HepG2 (cell line): ENCODE results near the gene TRERF1. TPM values are rescaled to one million over a fixed set of nuclear protein-coding genes. Genes with fewer than 3 reads are reported as not detected.

Source experiments
- ATAC-seq: fragments of 200-7000 bp; cut with Tn5 transposase; 3 replicates; pipeline ENCODE4 v1.9.1; 2020; ENCODE audit warnings: mild to moderate bottlenecking, moderate library complexity
- BruUV-seq: library from RNA; stranded (reverse); fragments of 400-500 nt; replicated peaks from 2 replicates; lab custom pipeline; 2021; lab: Mats Ljungman, UMichigan
- CTCF ChIA-PET: fragments of 300-600 bp; formaldehyde crosslinking; extraction: SDS; loops from one replicate; lab custom pipeline; 2021; ENCODE audit warnings: low total read pairs, inconsistent platforms, low intra/inter-chr PET ratio; lab: Yijun Ruan, JAX
- POLR2A ChIA-PET: fragments of 350-600 bp; sonication (Branson Sonifier 250); formaldehyde crosslinking; loops from one replicate; lab custom pipeline; 2020; ENCODE audit warnings: antibody characterized with exemption, inconsistent platforms; lab: Yijun Ruan, JAX
- DNase-seq: peaks from one replicate; pipeline ENCODE4 v3.0.0-alpha.2; 2015; ENCODE audit warnings: low spot score
- FAIRE-seq: peaks from 3 replicates; lab custom pipeline; 2011; peaks lifted over from hg19 to GRCh38; lab: Jason Lieb, UNC
- H2AFZ ChIP-seq: one replicate; pipeline ENCODE4 v1.6.1; 2011; ENCODE audit warnings: low read length, inconsistent platforms
- H3K27ac ChIP-seq: fragments of 300-600 bp; 3 replicates; pipeline ENCODE4 v1.8.0; 2011; ENCODE audit warnings: mixed run types, mild to moderate bottlenecking, mixed read lengths, low read length, inconsistent platforms; ENCODE audit not compliant: insufficient read depth; ENCODE audit errors: extremely low read length
- H3K27me3 ChIP-seq, 2 experiments: fragments of 200-600 bp in 1 of 2; 2 replicates in 1 of 2; 3 replicates in 1 of 2; pipeline versions ENCODE4 v1.6.0 to v1.8.0; 2011; ENCODE audit warnings: low read length in 2 of 2, mild to moderate bottlenecking in 2 of 2, moderate library complexity in 2 of 2, inconsistent platforms in 1 of 2; ENCODE audit not compliant: insufficient read depth in 2 of 2, control insufficient read depth in 1 of 2
- H3K36me3 ChIP-seq, 2 experiments: fragments of 200-600 bp in 1 of 2; replicated peaks in 1 of 2; 2 replicates in 1 of 2; 3 replicates in 1 of 2; pipeline versions ENCODE4 v1.5.1 to v1.8.0; 2011; ENCODE audit warnings: low read length in 2 of 2, inconsistent platforms in 1 of 2; ENCODE audit not compliant: insufficient read depth in 2 of 2, control insufficient read depth in 1 of 2
- H3K4me1 ChIP-seq: 2 replicates; pipeline ENCODE4 v1.5.1; 2012; ENCODE audit warnings: low read length, inconsistent platforms; ENCODE audit not compliant: insufficient read depth
- H3K4me2 ChIP-seq: 2 replicates; pipeline ENCODE4 v1.6.0; 2011; ENCODE audit warnings: low read depth, low read length, inconsistent platforms
- H3K4me3 ChIP-seq, 3 experiments: fragments of 200-600 bp in 1 of 3; sonication (generic), shearing (Covaris generic) in 1 of 3; replicated peaks in 1 of 3; 2 replicates each; pipeline ENCODE4 v1.5.1; 2011 to 2016; ENCODE audit warnings: low read length in 3 of 3, inconsistent platforms in 2 of 3, low read depth in 2 of 3, mild to moderate bottlenecking in 2 of 3, control low read depth in 1 of 3, mixed read lengths in 1 of 3; ENCODE audit not compliant: insufficient read depth in 1 of 3
- H3K79me2 ChIP-seq: one replicate; pipeline ENCODE4 v1.6.1; 2011; ENCODE audit warnings: low read length, inconsistent platforms; ENCODE audit not compliant: insufficient read depth
- H3K9ac ChIP-seq: 2 replicates; pipeline ENCODE4 v1.6.0; 2011; ENCODE audit warnings: mild to moderate bottlenecking, low read depth, low read length, inconsistent platforms; ENCODE audit not compliant: insufficient read depth
- H3K9me3 ChIP-seq: 2 replicates; pipeline ENCODE4 v1.5.1; 2012; ENCODE audit warnings: mild to moderate bottlenecking, low read length
- H4K20me1 ChIP-seq: 2 replicates; pipeline ENCODE4 v1.6.0; 2011; ENCODE audit warnings: inconsistent platforms, mild to moderate bottlenecking, low read length, moderate library complexity; ENCODE audit not compliant: insufficient read depth
- ATRX ChIP-seq: sonication (generic); formaldehyde crosslinking; IDR thresholded peaks from 2 replicates; pipeline ENCODE4 v1.4.0; 2020; ENCODE audit warnings: missing genetic modification reagents, borderline replicate concordance
- FOXO1 ChIP-seq: sonication (generic); formaldehyde crosslinking; IDR thresholded peaks from 2 replicates; pipeline ENCODE4 v1.4.0; 2020; ENCODE audit warnings: missing genetic modification reagents
- RCOR2 ChIP-seq: IDR thresholded peaks from 2 replicates; pipeline ENCODE4 v1.6.1; 2016; ENCODE audit warnings: missing biosample characterization, missing genetic modification reagents
- SNAPC4 ChIP-seq: sonication (generic); formaldehyde crosslinking; IDR thresholded peaks from 2 replicates; pipeline ENCODE4 v1.4.0; 2020; ENCODE audit warnings: mild to moderate bottlenecking, missing genetic modification reagents
- ZNF44 ChIP-seq: sonication (generic); formaldehyde crosslinking; IDR thresholded peaks from 2 replicates; pipeline ENCODE4 v1.5.1; 2020; ENCODE audit warnings: mild to moderate bottlenecking, missing genetic modification reagents
- ZNF589 ChIP-seq: sonication (generic); formaldehyde crosslinking; conservative IDR thresholded peaks from 2 replicates; pipeline ENCODE4 v1.8.0; 2022; ENCODE audit warnings: mild to moderate bottlenecking, moderate library complexity, missing genetic modification reagents
- ZNF609 ChIP-seq: sonication (generic); formaldehyde crosslinking; IDR thresholded peaks from 2 replicates; pipeline ENCODE4 v1.4.0; 2020; ENCODE audit warnings: mild to moderate bottlenecking, missing genetic modification reagents, borderline replicate concordance
- WGBS: methylation state at CpG from one replicate; pipeline ENCODE4 v1.1.6; 2017; ENCODE audit warnings: low lambda C conversion rate; 5-methylcytosine and 5-hydroxymethylcytosine counted together
- in situ Hi-C: cut with HindIII; loops from 2 replicates; pipeline ENCODE4 v1.10.0; 2017; ENCODE audit warnings: low pct_unique_long_range_greater_than_20kb; ENCODE audit not compliant: extremely low pct_ligation_motif_present
- intact Hi-C: fragments of 100-400 bp; cut with micrococcal nuclease; formaldehyde crosslinking; loops from one replicate; pipeline ENCODE4 v1.10.0; 2022; ENCODE audit not compliant: unreplicated experiment
- polyA plus RNA-seq, 8 experiments: library from polyadenylated mRNA; depleted of rRNA in 3 of 8; stranded (reverse) in 7 of 8; unstranded in 1 of 8; fragments of >200 nt; fragmentation: Illumina TruSeq in 4 of 8; extraction: Trizol in 4 of 8; gene quantifications; 2 replicates each; pipeline versions ENCODE4 v1.2.1 to v1.2.3, GENCODE V29; 2011 to 2016; ENCODE audit warnings: low read depth in 4 of 8, missing spikeins in 1 of 8, mixed read lengths in 1 of 8; ENCODE audit not compliant: insufficient read depth in 1 of 8
- total RNA-seq, 5 experiments: library from RNA; depleted of rRNA; stranded (reverse); fragments of >200 nt; fragmentation: Illumina TruSeq; extraction: Trizol; gene quantifications; 2 replicates each; pipeline ENCODE4 v1.2.3, GENCODE V29; 2016; ENCODE audit warnings: low read depth in 1 of 5

Gene TRERF1
- total and polyA plus RNA-seq, 2 of the 13 experiments (the other 11 are each of a cell fraction or from before 2014, with no cell fraction given) = 0.02 TPM; not detected in 1

DNA sequence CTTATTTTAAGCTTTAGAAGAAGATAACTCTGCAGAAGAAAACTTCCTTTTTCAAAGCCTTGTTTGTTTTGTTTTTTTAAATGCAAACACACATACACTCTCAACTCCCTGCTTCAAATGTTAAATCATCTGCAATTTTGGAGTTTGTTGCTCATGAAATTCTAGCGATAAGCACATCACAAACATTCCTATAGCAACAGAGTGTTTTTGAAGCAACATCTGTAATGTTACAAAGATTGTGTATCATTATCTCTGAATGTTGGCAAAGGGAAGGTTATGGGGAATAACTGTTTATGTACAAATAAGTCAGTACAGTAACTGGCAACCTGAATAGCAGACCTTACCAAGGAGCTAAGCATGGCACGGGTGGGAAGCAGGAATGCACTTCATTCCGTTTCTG is 149.3 kb downstream of the TRERF1 start:
- H3K36me3 ChIP-seq = no peaks in the 10 kb centered on the region
- H3K27ac ChIP-seq = no peak overlapping the region
- CTCF ChIA-PET = no interaction called here
- no peak for TF ChIP-seq ZNF609 (CRISPR knock-in tag)
- no peak for TF ChIP-seq RCOR2 (CRISPR knock-in tag)
- no peak for TF ChIP-seq ZNF44 (CRISPR knock-in tag)
- no peak for TF ChIP-seq FOXO1 (CRISPR knock-in tag)
- TF ChIP-seq SNAPC4 (CRISPR knock-in tag) = no peak
- no peak for TF ChIP-seq ATRX (CRISPR knock-in tag)
- no peak for TF ChIP-seq ZNF589 (CRISPR knock-in tag)
- no TSS peak for BruUV-seq
- no peak overlapping the region for H3K4me2 ChIP-seq
- POLR2A ChIA-PET = no interaction called here
- in situ Hi-C loops = no loop called here
- H4K20me1 ChIP-seq = no peaks in the 10 kb centered on the region
- intact Hi-C loops = no loop called here
- H3K27me3 ChIP-seq = peaks cover 3 to 21% of the 10 kb centered on the region in 2 experiments; a peak in 2 of 5 replicates
- no peak overlapping the region for H3K4me3 ChIP-seq
- 44% methylated on average over 3 of the region's 3 CpGs for WGBS
- H3K4me1 ChIP-seq = no peaks in the 10 kb centered on the region
- H3K9ac ChIP-seq = no peak overlapping the region
- FAIRE-seq = no peak
- no peaks in the 10 kb centered on the region for H3K79me2 ChIP-seq
- no peaks in the 10 kb centered on the region for H3K9me3 ChIP-seq
- no peak for DNase-seq
- no peak for ATAC-seq
- no peak overlapping the region for H2AFZ ChIP-seq
